Measurements from ENCODE around the gene HIBADH.

- TF ChIP-seq IRF9 (tag; IDR thresholded peaks at IDR 0.05) (no peak), CTCF (IDR thresholded peaks at IDR 0.05 in 2 of 3, conservative IDR thresholded peaks at IDR 0.05 in 1 of 3; ENCODE audit: insufficient read depth in 2 of 3, low read depth in 1 of 3, low read length in 3 of 3) (no peak), FOXK1 (CRISPR knock-in tag; IDR thresholded peaks at IDR 0.05; ENCODE audit: borderline replicate concordance) (no peak), POLR2AphosphoS5 (IDR thresholded peaks at IDR 0.05; ENCODE audit: control insufficient read depth, insufficient read depth, low read depth, low read length) (no peak)
Measured at GRCh38 chr7:27478084-27478483, 184.6 kb downstream of the HIBADH start.
